IMR-90 (cell line): ENCODE results near the gene ORM1. TPM values are rescaled to one million over a fixed set of nuclear protein-coding genes. Genes with fewer than 3 reads are reported as not detected.

Experiments used
- ATAC-seq: fragments of 200-7000 bp; cut with Tn5 transposase; 2 replicates; pipeline ENCODE4 v1.9.1; 2020; ENCODE audit warnings: low read depth, mild to moderate bottlenecking, moderate library complexity
- BruUV-seq: library from RNA; stranded (reverse); fragments of 400-500 nt; replicated peaks from 2 replicates; lab custom pipeline; 2021; lab: Mats Ljungman, UMichigan
- CTCF ChIA-PET: fragments of 300-600 bp; formaldehyde crosslinking; extraction: SDS; loops from one replicate; lab custom pipeline; 2021; ENCODE audit warnings: antibody characterized with exemption; lab: Yijun Ruan, JAX
- POLR2A ChIA-PET: fragments of 300-600 bp; sonication (Branson Sonifier 250); formaldehyde crosslinking; loops from one replicate; lab custom pipeline; 2022; ENCODE audit warnings: antibody characterized with exemption; ENCODE audit not compliant: unreplicated experiment; lab: Charles Lee
- DNase-seq: peaks from one replicate; pipeline ENCODE4 v3.0.0; 2013
- H2AFZ ChIP-seq: replicated peaks from 2 replicates; pipeline ENCODE3; 2013; ENCODE audit warnings: low read length, mild to moderate bottlenecking; ENCODE audit not compliant: poor library complexity
- H2AK5ac ChIP-seq: 2 replicates; pipeline ENCODE4 v1.6.1; 2013; ENCODE audit warnings: low read depth, low read length, inconsistent platforms
- H2AK9ac ChIP-seq: replicated peaks from 2 replicates; pipeline ENCODE3; 2013; ENCODE audit warnings: mild to moderate bottlenecking, low read depth, low read length, moderate library complexity; ENCODE audit not compliant: poor library complexity
- H2BK120ac ChIP-seq: 2 replicates; pipeline ENCODE4 v1.6.1; 2013; ENCODE audit warnings: low read depth, low read length, inconsistent platforms
- H2BK15ac ChIP-seq: 3 replicates; pipeline ENCODE4 v1.6.1; 2013; ENCODE audit warnings: low read depth, low read length, inconsistent platforms
- H2BK20ac ChIP-seq: 2 replicates; pipeline ENCODE4 v1.6.1; 2013; ENCODE audit warnings: low read depth, mild to moderate bottlenecking, inconsistent platforms, low read length, moderate library complexity
- H2BK5ac ChIP-seq: 2 replicates; pipeline ENCODE4 v1.6.1; 2013; ENCODE audit warnings: mild to moderate bottlenecking, low read depth, low read length, inconsistent platforms; ENCODE audit not compliant: poor library complexity, severe bottlenecking
- H3K14ac ChIP-seq: replicated peaks from 2 replicates; pipeline ENCODE4 v1.6.1; 2013; ENCODE audit warnings: low read depth, low read length, inconsistent platforms
- H3K18ac ChIP-seq: 2 replicates; pipeline ENCODE4 v1.6.1; 2013; ENCODE audit warnings: low read depth, low read length, control low read depth
- H3K23ac ChIP-seq: 2 replicates; pipeline ENCODE4 v1.6.1; 2013; ENCODE audit warnings: low read depth, low read length, inconsistent platforms
- H3K27ac ChIP-seq: 2 replicates; pipeline ENCODE4 v1.5.1; 2013; ENCODE audit warnings: mild to moderate bottlenecking, control low read depth, low read length; ENCODE audit not compliant: insufficient read depth
- H3K27me3 ChIP-seq: 2 replicates; pipeline ENCODE4 v1.6.1; 2013; ENCODE audit warnings: low read length; ENCODE audit not compliant: control insufficient read depth, insufficient read depth
- H3K36me3 ChIP-seq: 2 replicates; pipeline ENCODE4 v1.6.1; 2013; ENCODE audit warnings: low read length, mixed read lengths; ENCODE audit not compliant: control insufficient read depth, insufficient read depth
- H3K4ac ChIP-seq: 2 replicates; pipeline ENCODE4 v1.6.1; 2013; ENCODE audit warnings: low read depth, low read length, inconsistent platforms
- H3K4me1 ChIP-seq: 2 replicates; pipeline ENCODE4 v1.6.1; 2013; ENCODE audit warnings: low read length, mixed read lengths; ENCODE audit not compliant: control insufficient read depth, insufficient read depth
- H3K4me2 ChIP-seq: 2 replicates; pipeline ENCODE4 v1.6.1; 2013; ENCODE audit warnings: low read depth, mild to moderate bottlenecking, control low read depth, low read length, moderate library complexity
- H3K4me3 ChIP-seq: 2 replicates; pipeline ENCODE4 v1.5.1; 2013; ENCODE audit warnings: low read depth, mild to moderate bottlenecking, control low read depth, low read length, moderate library complexity; ENCODE audit not compliant: insufficient read depth
- H3K56ac ChIP-seq: 2 replicates; pipeline ENCODE4 v1.6.1; 2013; ENCODE audit warnings: low read length, inconsistent platforms; ENCODE audit not compliant: insufficient read depth; ENCODE audit errors: extremely low read depth
- H3K79me1 ChIP-seq, 2 experiments: 2 replicates each; pipeline ENCODE4 v1.6.1; 2013; ENCODE audit warnings: low read length in 2 of 2, inconsistent platforms in 1 of 2, low read depth in 1 of 2
- H3K9ac ChIP-seq: 2 replicates; pipeline ENCODE4 v1.6.1; 2013; ENCODE audit warnings: low read depth, low read length, control low read depth
- H3K9me1 ChIP-seq: 2 replicates; pipeline ENCODE4 v1.6.1; 2013; ENCODE audit warnings: low read length, inconsistent platforms; ENCODE audit not compliant: insufficient read depth
- H3K9me3 ChIP-seq: 2 replicates; pipeline ENCODE4 v1.6.1; 2013; ENCODE audit warnings: low read length; ENCODE audit not compliant: control insufficient read depth, insufficient read depth
- H4K20me1 ChIP-seq: 2 replicates; pipeline ENCODE4 v1.6.1; 2013; ENCODE audit warnings: low read length, inconsistent platforms; ENCODE audit not compliant: insufficient read depth
- H4K5ac ChIP-seq: 2 replicates; pipeline ENCODE4 v1.6.1; 2013; ENCODE audit warnings: mild to moderate bottlenecking, low read depth, low read length, control low read depth
- H4K8ac ChIP-seq, 2 experiments: 2 replicates each; pipeline ENCODE4 v1.6.1; 2013; ENCODE audit warnings: low read depth in 2 of 2, low read length in 2 of 2, control low read depth in 1 of 2, inconsistent platforms in 1 of 2
- H4K91ac ChIP-seq: 2 replicates; pipeline ENCODE4 v1.6.1; 2013; ENCODE audit warnings: low read depth, low read length, inconsistent platforms; ENCODE audit not compliant: insufficient read depth
- BHLHE40 ChIP-seq: fragments of 150-350 bp; IDR thresholded peaks from 2 replicates; pipeline ENCODE4 v1.6.1; 2016; ENCODE audit warnings: mild to moderate bottlenecking, low read depth, low read length
- CEBPB ChIP-seq: IDR thresholded peaks from 2 replicates; pipeline ENCODE4 v1.6.1; 2012; ENCODE audit warnings: low read depth, low read length, improper control_type of control experiment
- CHD1 ChIP-seq: IDR thresholded peaks from 2 replicates; pipeline ENCODE4 v1.6.1; 2012; ENCODE audit warnings: low read depth, low read length, improper control_type of control experiment
- CTCF ChIP-seq: conservative IDR thresholded peaks from 2 replicates; pipeline ENCODE4 v1.5.1; 2012; ENCODE audit warnings: mild to moderate bottlenecking, low read depth, low read length, improper control_type of control experiment
- ELK1 ChIP-seq: fragments of 150-350 bp; IDR thresholded peaks from 2 replicates; pipeline ENCODE4 v1.6.1; 2016; ENCODE audit warnings: low read depth, mild to moderate bottlenecking, low read length, moderate library complexity, borderline replicate concordance
- FOS ChIP-seq: fragments of 150-350 bp; IDR thresholded peaks from 2 replicates; pipeline ENCODE4 v1.6.1; 2016; ENCODE audit warnings: low read depth, low read length
- MAZ ChIP-seq: IDR thresholded peaks from 2 replicates; pipeline ENCODE4 v1.6.1; 2012; ENCODE audit warnings: low read depth, mild to moderate bottlenecking, low read length, improper control_type of control experiment, moderate library complexity, borderline replicate concordance
- MXI1 ChIP-seq: IDR thresholded peaks from 2 replicates; pipeline ENCODE4 v1.6.1; 2012; ENCODE audit warnings: low read depth, mild to moderate bottlenecking, low read length, moderate library complexity, borderline replicate concordance
- NFE2L2 ChIP-seq: fragments of 150-350 bp; IDR thresholded peaks from 2 replicates; pipeline ENCODE4 v1.6.1; 2016; ENCODE audit warnings: low read depth, mild to moderate bottlenecking, low read length
- POLR2A ChIP-seq: IDR thresholded peaks from 2 replicates; pipeline ENCODE4 v1.6.1; 2012; ENCODE audit warnings: mild to moderate bottlenecking, low read depth, low read length
- RAD21 ChIP-seq: IDR thresholded peaks from 2 replicates; pipeline ENCODE4 v1.6.1; 2012; ENCODE audit warnings: low read length, improper control_type of control experiment
- RCOR1 ChIP-seq: IDR thresholded peaks from 2 replicates; pipeline ENCODE4 v1.6.1; 2012; ENCODE audit warnings: mild to moderate bottlenecking, low read length, improper control_type of control experiment; ENCODE audit not compliant: insufficient replicate concordance
- RFX5 ChIP-seq: IDR thresholded peaks from 2 replicates; pipeline ENCODE4 v1.8.0; 2012; ENCODE audit warnings: low read depth, mild to moderate bottlenecking, low read length, moderate library complexity
- SMC3 ChIP-seq: fragments of 150-350 bp; IDR thresholded peaks from 2 replicates; pipeline ENCODE4 v1.6.1; 2016; ENCODE audit warnings: low read depth, mild to moderate bottlenecking, antibody characterized with exemption, low read length, moderate library complexity
- WGBS, 2 experiments: methylation state at CpG; one replicate each; pipeline versions ENCODE4 v1.1.5 to v1.1.7; 2013; ENCODE audit warnings: missing lambda C conversion rate in 2 of 2; ENCODE audit not compliant: insufficient read length in 1 of 2; ENCODE audit errors: extremely low coverage in 2 of 2; 5-methylcytosine and 5-hydroxymethylcytosine counted together
- dilution Hi-C: fragments of 300-500 bp; cut with HindIII; formaldehyde crosslinking; loops from one replicate; pipeline ENCODE4 v1.14.3; 2018; ENCODE audit warnings: low sequenced_read_pairs; ENCODE audit not compliant: unreplicated experiment
- in situ Hi-C: fragments of 300-500 bp; cut with MboI; formaldehyde crosslinking; loops from 3 replicates; pipeline ENCODE4 v1.14.3; 2019; ENCODE audit warnings: low sequenced_read_pairs, inconsistent platforms, mixed read lengths
- intact Hi-C: fragments of 100-400 bp; cut with micrococcal nuclease; formaldehyde crosslinking; loops from 2 replicates; pipeline ENCODE4 v1.10.0; 2022
- polyA plus RNA-seq, 3 experiments: library from polyadenylated mRNA; depleted of rRNA; stranded (reverse); fragments of >200 nt; gene quantifications; 2 replicates each; pipeline ENCODE4 v1.2.3, GENCODE V29; 2012; ENCODE audit warnings: low replicate concordance in 1 of 3
- total RNA-seq: library from RNA; depleted of rRNA; stranded (reverse); fragments of >200 nt; gene quantifications from 2 replicates; pipeline ENCODE4 v1.2.3, GENCODE V29; 2012
- TF ChIP-seq, protein P1 (sequence below): fragments of 150-350 bp; IDR thresholded peaks from 2 replicates; pipeline ENCODE4 v1.6.1; 2017; ENCODE audit warnings: mild to moderate bottlenecking, antibody characterized with exemption, low read length, low read depth

Gene ORM1
- total and polyA plus RNA-seq, 2 of the 4 experiments (the other 2 are of a cell fraction): 0.18 TPM; not detected in 1

DNA sequence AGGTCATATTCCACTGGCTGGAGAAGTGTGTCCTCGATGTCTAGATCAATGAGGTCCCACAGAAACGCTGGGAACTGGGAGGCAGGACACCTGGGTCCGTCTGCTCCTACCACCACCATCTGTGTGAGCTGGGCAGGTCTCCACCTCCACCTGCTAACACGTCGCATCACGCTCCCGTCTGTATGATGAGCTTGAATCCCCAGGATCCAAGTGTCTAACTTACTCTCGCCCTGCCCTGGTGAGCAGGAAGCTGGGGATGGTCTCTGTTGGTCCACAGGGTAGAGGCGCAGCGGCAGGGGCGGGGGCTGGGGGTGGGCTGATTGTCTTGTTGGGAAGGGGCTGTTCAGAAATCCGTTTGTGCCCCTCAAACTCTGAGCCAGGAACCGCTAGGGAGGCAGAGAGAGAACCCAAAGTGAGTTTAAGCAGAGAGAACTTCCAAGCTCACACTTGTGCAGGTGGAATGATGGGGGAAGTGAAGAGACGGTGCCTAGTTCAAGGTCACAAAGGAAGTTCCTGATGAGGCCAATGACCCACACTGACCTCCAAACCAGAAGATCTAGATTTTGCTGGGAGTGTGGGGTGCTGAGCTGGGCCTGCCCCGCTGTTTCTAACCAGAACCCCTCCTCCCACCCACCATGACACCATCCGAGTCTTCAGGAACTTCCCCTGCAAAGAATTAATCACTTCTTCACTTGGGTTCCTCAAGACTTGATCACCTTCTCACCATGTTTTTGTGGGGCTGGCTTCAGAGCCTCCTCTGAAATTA lies 27.9 kb downstream of the ORM1 start:
- Histone ChIP-seq H3K56ac (no peak overlapping the region), H2BK5ac (no peak overlapping the region), H2AK9ac (peak overlapping the region; percentile 90), H4K8ac (no peak overlapping the region), H2AFZ (peak overlapping the region; percentile 14), H3K79me1 (peaks cover 0 to 12% of the 10 kb centered on the region in 2 experiments; a peak in 1 of 4 replicates), H3K9ac (no peak overlapping the region), H3K36me3 (peaks cover 46% of the 10 kb centered on the region), H3K27me3 (no peaks in the 10 kb centered on the region), H3K23ac (no peak overlapping the region), H2BK15ac (no peak overlapping the region), H3K14ac (no peak overlapping the region), H2AK5ac (no peak overlapping the region), H4K91ac (no peak overlapping the region), H3K9me1 (peaks cover 18% of the 10 kb centered on the region), H3K4me3 (no peak overlapping the region), H2BK120ac (no peak overlapping the region; the same call in 1 of the 2 replicates), H2BK20ac (no peak overlapping the region), H3K27ac (no peak overlapping the region), H3K4me2 (no peak overlapping the region), H3K4me1 (peaks cover 13% of the 10 kb centered on the region), H3K18ac (no peak overlapping the region), H4K5ac (no peak overlapping the region), H3K9me3 (no peaks in the 10 kb centered on the region), H3K4ac (peak overlapping the region; percentile 15; the same call in 1 of the 2 replicates), H4K20me1 (peaks cover 7% of the 10 kb centered on the region; the same call in 1 of the 2 replicates)
- dilution Hi-C loops: no loop called here
- WGBS, 2 experiments: 81% methylated on average over 7 of the region's 16 CpGs; no CpG with 5 or more reads in 1 of the 2 experiments
- intact Hi-C loops: no loop called here
- no peak for ATAC-seq
- POLR2A ChIA-PET: no interaction called here
- in situ Hi-C loops: no loop called here
- BruUV-seq: no TSS peak
- no peak for DNase-seq
- CTCF ChIA-PET: interaction anchor here (1.4 kb wide), 1 partner anchor 15 kb away, joined by 6 read pairs; no protein-coding TSS in a partner anchor
- TF ChIP-seq MAZ (no peak), CEBPB (no peak), RAD21 (no peak), CTCF (no peak), RCOR1 (no peak), NFE2L2 (no peak), RFX5 (no peak), BHLHE40 (no peak), ELK1 (no peak), MXI1 (no peak), SMC3 (no peak), FOS (no peak), POLR2A (no peak), CHD1 (no peak)
- TF ChIP-seq, protein P1, sequence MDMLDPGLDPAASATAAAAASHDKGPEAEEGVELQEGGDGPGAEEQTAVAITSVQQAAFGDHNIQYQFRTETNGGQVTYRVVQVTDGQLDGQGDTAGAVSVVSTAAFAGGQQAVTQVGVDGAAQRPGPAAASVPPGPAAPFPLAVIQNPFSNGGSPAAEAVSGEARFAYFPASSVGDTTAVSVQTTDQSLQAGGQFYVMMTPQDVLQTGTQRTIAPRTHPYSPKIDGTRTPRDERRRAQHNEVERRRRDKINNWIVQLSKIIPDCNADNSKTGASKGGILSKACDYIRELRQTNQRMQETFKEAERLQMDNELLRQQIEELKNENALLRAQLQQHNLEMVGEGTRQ: no peak
